ENCODE results near the gene CRLF2.
"Not testable (repeated sequence)": the region's sequence is repeated elsewhere in the genome, so short reads cannot be mapped to it uniquely, and the experiment has no call there.

CRLF2 gene

DNA sequence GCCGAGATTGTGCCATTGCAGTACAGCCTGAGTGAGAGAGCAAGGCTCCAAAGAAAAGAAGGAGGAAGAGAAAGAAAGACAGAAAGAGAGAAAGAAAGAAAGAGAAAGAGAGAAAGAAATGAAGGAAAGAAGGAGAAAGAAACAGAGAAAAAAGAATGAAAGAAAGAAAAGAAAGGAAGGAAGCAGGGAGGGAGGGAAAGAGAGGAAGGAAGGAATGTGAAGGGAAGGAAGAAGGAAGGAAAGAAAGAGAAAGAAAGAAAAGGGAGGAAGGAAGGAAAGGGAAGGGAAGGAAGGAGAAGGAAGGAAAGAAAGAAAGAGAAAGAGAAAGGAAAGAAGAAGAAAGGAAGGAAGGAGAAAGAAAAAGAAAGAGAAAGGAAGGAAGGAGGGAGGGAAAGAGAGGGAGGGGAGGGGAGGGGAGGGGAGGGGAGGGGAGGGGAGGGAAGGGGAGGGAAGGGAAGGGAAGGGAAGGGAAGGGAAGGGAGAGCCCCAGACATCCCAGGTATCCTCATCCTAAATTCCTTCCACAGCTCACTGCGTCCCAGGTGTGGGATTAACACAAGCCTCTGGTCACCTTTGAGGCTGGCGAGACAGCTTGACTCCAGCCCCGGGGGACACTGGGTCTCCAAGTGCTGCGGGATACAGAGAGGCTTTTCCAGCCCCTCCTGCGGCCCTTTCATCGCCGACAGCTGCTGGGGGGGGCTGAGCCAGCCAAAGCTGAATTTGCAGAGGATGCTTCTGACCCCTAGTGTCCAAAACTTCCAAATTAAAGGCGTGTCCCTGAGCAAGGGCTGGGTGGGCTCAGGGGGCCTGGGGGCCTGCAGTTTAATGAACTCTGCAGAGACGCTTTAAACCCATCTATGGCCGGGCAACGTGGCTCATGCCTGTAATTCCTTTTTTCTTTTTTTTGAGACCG, 32.0 kb upstream of the CRLF2 start:
- Histone ChIP-seq H3K27ac (ENCODE audit: low read depth, low read length) (no peak overlapping the region), H3K79me2 (ENCODE audit: insufficient read depth, low read length) (no peaks in the 10 kb centered on the region), H3K9ac (ENCODE audit: low read length) (no peak overlapping the region), H3K4me3 (ENCODE audit: insufficient read depth, low read length, poor library complexity, severe bottlenecking) (no peak overlapping the region), H3K9me3 (ENCODE audit: insufficient read depth, low read length) (no peaks in the 10 kb centered on the region), H3K27me3 (ENCODE audit: low read length) (no peaks in the 10 kb centered on the region), H3F3A (ENCODE audit: insufficient read depth) (no peaks in the 10 kb centered on the region), H4K20me1 (ENCODE audit: low read depth, low read length) (no peaks in the 10 kb centered on the region), H3K9me2 (replicated peaks; ENCODE audit: insufficient read depth, low read length) (no peaks in the 10 kb centered on the region), H3K4me2 (ENCODE audit: low read depth, low read length, poor library complexity, severe bottlenecking) (no peak overlapping the region), H2AFZ (ENCODE audit: low read depth, low read length, severe bottlenecking) (no peak overlapping the region), H3K36me3 (ENCODE audit: low read length) (no peaks in the 10 kb centered on the region)
- TF ChIP-seq, protein P1, sequence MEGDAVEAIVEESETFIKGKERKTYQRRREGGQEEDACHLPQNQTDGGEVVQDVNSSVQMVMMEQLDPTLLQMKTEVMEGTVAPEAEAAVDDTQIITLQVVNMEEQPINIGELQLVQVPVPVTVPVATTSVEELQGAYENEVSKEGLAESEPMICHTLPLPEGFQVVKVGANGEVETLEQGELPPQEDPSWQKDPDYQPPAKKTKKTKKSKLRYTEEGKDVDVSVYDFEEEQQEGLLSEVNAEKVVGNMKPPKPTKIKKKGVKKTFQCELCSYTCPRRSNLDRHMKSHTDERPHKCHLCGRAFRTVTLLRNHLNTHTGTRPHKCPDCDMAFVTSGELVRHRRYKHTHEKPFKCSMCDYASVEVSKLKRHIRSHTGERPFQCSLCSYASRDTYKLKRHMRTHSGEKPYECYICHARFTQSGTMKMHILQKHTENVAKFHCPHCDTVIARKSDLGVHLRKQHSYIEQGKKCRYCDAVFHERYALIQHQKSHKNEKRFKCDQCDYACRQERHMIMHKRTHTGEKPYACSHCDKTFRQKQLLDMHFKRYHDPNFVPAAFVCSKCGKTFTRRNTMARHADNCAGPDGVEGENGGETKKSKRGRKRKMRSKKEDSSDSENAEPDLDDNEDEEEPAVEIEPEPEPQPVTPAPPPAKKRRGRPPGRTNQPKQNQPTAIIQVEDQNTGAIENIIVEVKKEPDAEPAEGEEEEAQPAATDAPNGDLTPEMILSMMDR (IDR thresholded peaks at IDR 0.05; ENCODE audit: insufficient read depth, low read length, poor library complexity, severe bottlenecking) = no peak
- no peak for TF ChIP-seq EZH2phosphoT487 (conservative IDR thresholded peaks at IDR 0.05; ENCODE audit: low read length)

DNA sequence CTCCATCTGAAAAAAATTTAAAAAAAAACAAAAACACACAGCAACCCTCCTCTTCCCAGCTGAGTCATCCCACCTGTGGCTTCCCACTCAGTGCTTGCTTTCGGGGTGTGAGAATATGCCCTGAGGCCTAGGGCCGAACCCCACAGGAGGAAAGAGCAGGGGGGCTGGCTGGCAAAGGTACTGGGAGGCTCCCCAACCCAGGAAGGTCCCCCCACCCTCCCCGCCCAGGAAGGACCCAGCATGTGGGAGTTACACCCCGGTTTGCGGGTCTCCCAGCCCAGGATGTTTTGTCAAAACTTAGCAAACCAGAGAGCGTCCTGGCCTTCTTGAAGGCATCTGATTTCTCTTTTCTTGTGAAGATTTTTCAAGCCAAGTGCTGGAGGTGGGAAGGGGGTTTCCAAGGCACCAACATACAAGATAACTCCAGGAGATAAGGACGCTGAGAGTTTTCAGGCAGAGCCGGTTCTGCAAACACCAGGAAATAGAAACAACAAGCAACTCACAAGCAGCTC, 30.5 kb upstream of the CRLF2 start:
- no peaks in the 10 kb centered on the region for H3K27me3 ChIP-seq (ENCODE audit: low read length)
- no peak overlapping the region for H2AFZ ChIP-seq (ENCODE audit: low read depth, low read length, severe bottlenecking)
- H3K4me3 ChIP-seq (ENCODE audit: insufficient read depth, low read length, poor library complexity, severe bottlenecking) = no peak overlapping the region
- no peaks in the 10 kb centered on the region for H4K20me1 ChIP-seq (ENCODE audit: low read depth, low read length)
- H3F3A ChIP-seq (ENCODE audit: insufficient read depth) = no peaks in the 10 kb centered on the region
- no peaks in the 10 kb centered on the region for H3K36me3 ChIP-seq (ENCODE audit: low read length)
- H3K9me3 ChIP-seq (ENCODE audit: insufficient read depth, low read length) = no peaks in the 10 kb centered on the region
- no peaks in the 10 kb centered on the region for H3K79me2 ChIP-seq (ENCODE audit: insufficient read depth, low read length)
- TF ChIP-seq, protein P1 (IDR thresholded peaks at IDR 0.05; ENCODE audit: insufficient read depth, low read length, poor library complexity, severe bottlenecking) = no peak
- no peak for TF ChIP-seq EZH2phosphoT487 (conservative IDR thresholded peaks at IDR 0.05; ENCODE audit: low read length)
- H3K27ac ChIP-seq (ENCODE audit: low read depth, low read length) = no peak overlapping the region
- no peak overlapping the region for H3K4me2 ChIP-seq (ENCODE audit: low read depth, low read length, poor library complexity, severe bottlenecking)
- no peaks in the 10 kb centered on the region for H3K9me2 ChIP-seq (replicated peaks; ENCODE audit: insufficient read depth, low read length)
- no peak overlapping the region for H3K9ac ChIP-seq (ENCODE audit: low read length)

DNA sequence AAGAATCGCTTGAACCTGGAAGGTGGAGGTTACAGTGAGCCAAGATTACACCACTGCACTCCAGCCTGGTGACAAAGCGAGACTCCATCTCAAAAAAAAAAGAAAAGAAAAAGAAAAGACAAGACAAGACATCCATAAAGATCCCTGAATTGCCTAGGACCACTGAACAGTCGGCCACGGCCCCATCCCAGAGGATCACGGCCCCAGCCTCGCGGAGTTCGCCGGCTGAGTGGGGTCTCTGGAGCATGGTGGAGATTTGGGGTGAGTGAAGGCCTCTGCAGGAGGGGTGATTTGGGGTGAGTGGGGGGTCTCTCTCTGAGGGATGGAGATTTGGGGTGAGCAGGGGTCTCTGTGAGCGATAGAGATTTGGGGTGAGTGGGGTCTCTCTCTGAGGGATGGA, 28.1 kb upstream of the CRLF2 start:
- not testable (repeated sequence) for H4K20me1 ChIP-seq (ENCODE audit: low read depth, low read length); H3K79me2 ChIP-seq (ENCODE audit: insufficient read depth, low read length); H3K4me2 ChIP-seq (ENCODE audit: low read depth, low read length, poor library complexity, severe bottlenecking); H3K9me2 ChIP-seq (replicated peaks; ENCODE audit: insufficient read depth, low read length); H3F3A ChIP-seq (ENCODE audit: insufficient read depth); H3K9ac ChIP-seq (ENCODE audit: low read length); H3K4me3 ChIP-seq (ENCODE audit: insufficient read depth, low read length, poor library complexity, severe bottlenecking); H2AFZ ChIP-seq (ENCODE audit: low read depth, low read length, severe bottlenecking); H3K27ac ChIP-seq (ENCODE audit: low read depth, low read length); H3K27me3 ChIP-seq (ENCODE audit: low read length); H3K9me3 ChIP-seq (ENCODE audit: insufficient read depth, low read length); H3K36me3 ChIP-seq (ENCODE audit: low read length)

DNA sequence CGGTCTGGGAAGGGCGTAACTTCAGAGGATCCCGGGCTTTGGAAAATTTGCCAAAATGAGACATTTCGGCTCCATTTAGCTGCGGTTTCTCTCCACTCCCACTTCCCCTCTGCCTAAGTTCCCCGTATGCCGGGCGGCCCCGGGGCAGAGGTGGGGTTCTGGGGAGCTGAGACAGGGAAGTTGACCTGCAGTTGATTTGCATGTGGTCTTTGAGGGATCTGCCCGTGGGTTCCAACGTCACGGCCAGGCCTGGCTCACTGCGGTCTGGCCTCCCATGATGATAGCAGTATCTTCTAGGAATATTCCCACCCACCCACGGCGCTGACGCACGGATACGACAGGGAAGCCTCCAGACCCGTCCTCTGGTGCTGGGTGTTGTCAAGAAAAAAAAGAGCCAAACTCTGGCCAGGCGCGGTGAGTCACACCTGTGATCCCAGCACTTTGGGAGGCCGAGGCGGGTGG, 27.3 kb upstream of the CRLF2 start:
- no peak overlapping the region for H3K4me3 ChIP-seq (ENCODE audit: insufficient read depth, low read length, poor library complexity, severe bottlenecking)
- no peak for TF ChIP-seq EZH2phosphoT487 (conservative IDR thresholded peaks at IDR 0.05; ENCODE audit: low read length)
- TF ChIP-seq, protein P1 (IDR thresholded peaks at IDR 0.05; ENCODE audit: insufficient read depth, low read length, poor library complexity, severe bottlenecking) = no peak
- no peak overlapping the region for H2AFZ ChIP-seq (ENCODE audit: low read depth, low read length, severe bottlenecking)

More for the DNA sequence above, 27.3 kb upstream of the CRLF2 start:
- Histone ChIP-seq H3K36me3 (ENCODE audit: low read length) (no peaks in the 10 kb centered on the region), H3K9me2 (replicated peaks; ENCODE audit: insufficient read depth, low read length) (no peaks in the 10 kb centered on the region), H4K20me1 (ENCODE audit: low read depth, low read length) (no peaks in the 10 kb centered on the region), H3K79me2 (ENCODE audit: insufficient read depth, low read length) (no peaks in the 10 kb centered on the region), H3K9me3 (ENCODE audit: insufficient read depth, low read length) (no peaks in the 10 kb centered on the region), H3K27me3 (ENCODE audit: low read length) (no peaks in the 10 kb centered on the region), H3K9ac (ENCODE audit: low read length) (no peak overlapping the region), H3K4me2 (ENCODE audit: low read depth, low read length, poor library complexity, severe bottlenecking) (no peak overlapping the region), H3F3A (ENCODE audit: insufficient read depth) (no peaks in the 10 kb centered on the region), H3K27ac (ENCODE audit: low read depth, low read length) (no peak overlapping the region)

Data from SU-DHL-6 (cell line).